Regular cardiac myocyte (primary cell): ENCODE measurements around the gene KIT. TPM values are rescaled to one million over a fixed set of nuclear protein-coding genes. Genes with fewer than 3 reads are reported as not detected.

Experiments used
- total RNA-seq: library from RNA; depleted of rRNA; stranded (reverse); fragments of >200 nt; gene quantifications from 2 replicates; pipeline ENCODE4 v1.2.3, GENCODE V29; 2014

The KIT gene
- total RNA-seq, result 2.8 and 3.8 TPM in 2 replicates

GRCh38 chr4:54657551-54658251 is at the start of gene KIT:
Gene KIT (plus strand): TSS chr4:54657957. CDS start chr4:54658015, 58 bp downstream.

